CD14-positive monocyte (primary cell): Measurements from ENCODE around the gene CDCA3. TPM values are rescaled to one million over a fixed set of nuclear protein-coding genes. Genes with fewer than 3 reads are reported as not detected.

Experiments
- DNase-seq, 3 donors: peaks; one replicate each; pipeline ENCODE4 v3.0.0-alpha.2; 2011 to 2022
- H2AFZ ChIP-seq: 2 replicates; pipeline ENCODE4 v1.6.0; 2012; ENCODE audit warnings: mild to moderate bottlenecking, low read depth, low read length, inconsistent platforms; ENCODE audit not compliant: insufficient read depth, poor library complexity, severe bottlenecking
- H3K27ac ChIP-seq, 2 donors: 1 replicate in 1 of 2; 2 replicates in 1 of 2; pipeline ENCODE4 v1.5.1; 2012 to 2013; ENCODE audit warnings: low read length in 2 of 2, control low read depth in 1 of 2, inconsistent platforms in 1 of 2, low read depth in 1 of 2, mild to moderate bottlenecking in 1 of 2
- H3K27me3 ChIP-seq, 2 donors: one replicate each; pipeline versions ENCODE4 v1.6.0 to v1.6.1; 2011 to 2013; ENCODE audit warnings: low read length in 2 of 2; ENCODE audit not compliant: control insufficient read depth in 2 of 2, insufficient read depth in 2 of 2
- H3K36me3 ChIP-seq, 2 donors: replicated peaks in 1 of 2; 1 replicate in 1 of 2; 2 replicates in 1 of 2; pipeline versions ENCODE4 v1.5.1 to v1.6.1; 2012 to 2013; ENCODE audit warnings: low read length in 2 of 2, control low read depth in 1 of 2, inconsistent platforms in 1 of 2, mild to moderate bottlenecking in 1 of 2; ENCODE audit not compliant: insufficient read depth in 2 of 2, control insufficient read depth in 1 of 2
- H3K4me1 ChIP-seq, 2 donors: 1 replicate in 1 of 2; 2 replicates in 1 of 2; pipeline versions ENCODE4 v1.5.1 to v1.6.1; 2012 to 2013; ENCODE audit warnings: low read length in 2 of 2, control low read depth in 1 of 2, inconsistent platforms in 1 of 2, mild to moderate bottlenecking in 1 of 2, moderate library complexity in 1 of 2; ENCODE audit not compliant: insufficient read depth in 2 of 2, control insufficient read depth in 1 of 2
- H3K4me2 ChIP-seq: replicated peaks from 2 replicates; pipeline ENCODE3; 2012; ENCODE audit warnings: low read length, moderate library complexity, mild to moderate bottlenecking; ENCODE audit not compliant: poor library complexity, severe bottlenecking; ENCODE audit errors: extremely low read depth
- H3K4me3 ChIP-seq, 3 experiments: fragments of 200-600 bp in 1 of 3; sonication (generic) in 1 of 3; replicated peaks in 1 of 3; 1 replicate in 2 of 3; 2 replicates in 1 of 3; pipeline ENCODE4 v1.5.1; 2011 to 2013; ENCODE audit warnings: low read length in 3 of 3, mild to moderate bottlenecking in 3 of 3, control low read depth in 2 of 3, low read depth in 2 of 3, inconsistent platforms in 1 of 3, moderate library complexity in 1 of 3
- H3K79me2 ChIP-seq: 2 replicates; pipeline ENCODE4 v1.6.0; 2012; ENCODE audit warnings: mild to moderate bottlenecking, control low read depth, inconsistent platforms, low read length, moderate library complexity; ENCODE audit not compliant: insufficient read depth
- H3K9ac ChIP-seq: 2 replicates; pipeline ENCODE4 v1.6.0; 2017; ENCODE audit warnings: low read length, mild to moderate bottlenecking; ENCODE audit not compliant: insufficient read depth, poor library complexity, severe bottlenecking
- H3K9me3 ChIP-seq, 2 donors: replicated peaks in 1 of 2; 1 replicate in 1 of 2; 2 replicates in 1 of 2; pipeline versions ENCODE4 v1.5.1 to v1.6.1; 2012 to 2013; ENCODE audit warnings: low read length in 2 of 2, control low read depth in 1 of 2; ENCODE audit not compliant: control insufficient read depth in 1 of 2, insufficient read depth in 1 of 2
- H4K20me1 ChIP-seq: 2 replicates; pipeline ENCODE4 v1.6.0; 2012; ENCODE audit warnings: mild to moderate bottlenecking, low read length, control low read depth, moderate library complexity; ENCODE audit not compliant: insufficient read depth
- H3K27ac Mint-ChIP-seq, 7 donors: one replicate each; pipeline ENCODE4 v1.8.0; 2020; ENCODE audit warnings: mild to moderate bottlenecking in 7 of 7, mixed read lengths in 7 of 7, moderate library complexity in 6 of 7, inconsistent platforms in 2 of 7
- H3K27me3 Mint-ChIP-seq, 3 donors: one replicate each; pipeline ENCODE4 v1.8.0; 2021 to 2022; ENCODE audit warnings: low read depth in 3 of 3, mild to moderate bottlenecking in 3 of 3, mixed read lengths in 3 of 3, moderate library complexity in 3 of 3, inconsistent platforms in 1 of 3
- H3K36me3 Mint-ChIP-seq, 2 donors: one replicate each; pipeline ENCODE4 v1.8.0; 2020; ENCODE audit warnings: mixed read lengths in 2 of 2, inconsistent platforms in 1 of 2, mild to moderate bottlenecking in 1 of 2
- H3K4me1 Mint-ChIP-seq: one replicate; pipeline ENCODE4 v1.8.0; 2020; ENCODE audit warnings: mild to moderate bottlenecking, mixed read lengths
- H3K4me3 Mint-ChIP-seq, 2 donors: one replicate each; pipeline ENCODE4 v1.8.0; 2020; ENCODE audit warnings: mild to moderate bottlenecking in 2 of 2, mixed read lengths in 2 of 2, moderate library complexity in 1 of 2
- H3K9me3 Mint-ChIP-seq, 7 donors: one replicate each; pipeline ENCODE4 v1.8.0; 2020 to 2022; ENCODE audit warnings: mixed read lengths in 7 of 7, mild to moderate bottlenecking in 6 of 7, moderate library complexity in 6 of 7, inconsistent platforms in 2 of 7
- CTCF ChIP-seq: fragments of 200-600 bp; IDR thresholded peaks from one replicate; pipeline ENCODE4 v1.8.0; 2022; ENCODE audit warnings: antibody characterized with exemption, mild to moderate bottlenecking
- WGBS: methylation state at CpG from one replicate; pipeline ENCODE4 v1.1.5; 2013; ENCODE audit warnings: missing lambda C conversion rate; ENCODE audit not compliant: insufficient coverage; 5-methylcytosine and 5-hydroxymethylcytosine counted together
- intact Hi-C, 2 donors: fragments of 100-400 bp; cut with micrococcal nuclease; formaldehyde crosslinking; loops; one replicate each; pipeline versions ENCODE4 v1.15.0 to v1.15.1; 2023
- polyA plus RNA-seq, 3 donors: library from polyadenylated mRNA; depleted of rRNA in 1 of 3; unstranded in 2 of 3; stranded (reverse) in 1 of 3; fragments of 300-500 nt in 2 of 3; fragments of >200 nt in 1 of 3; fragmentation: Illumina TruSeq in 2 of 3; gene quantifications; 1 replicate in 2 of 3; 2 replicates in 1 of 3; pipeline ENCODE4 v1.2.3, GENCODE V29; 2012 to 2021

The CDCA3 gene
- polyA plus RNA-seq, 3 donors = 0.57 to 0.61 (median 0.59) TPM

- H2AFZ ChIP-seq = no peak overlapping the region
- peaks cover 48 to 51% of the 10 kb centered on the region in 2 donors for H3K36me3 ChIP-seq
- no peak for TF ChIP-seq CTCF
- Mint-ChIP-seq H3K27ac (peak overlapping the region in 1 of 7 donors; percentile 78), H3K9me3 (peaks cover 0 to 2% (median 0%) of the 10 kb centered on the region in 7 donors), H3K36me3 (peaks cover 54 to 61% of the 10 kb centered on the region in 2 donors), H3K4me1 (peaks cover 36% of the 10 kb centered on the region), H3K27me3 (peaks cover 3 to 16% (median 14%) of the 10 kb centered on the region in 3 donors), H3K4me3 (no peak overlapping the region)
- WGBS = 97% methylated on average over 4 of the region's 5 CpGs
- H3K27me3 ChIP-seq = peaks cover 0 to 6% of the 10 kb centered on the region in 2 donors
- H3K4me1 ChIP-seq = peaks cover 20 to 39% of the 10 kb centered on the region in 2 donors
- no peak overlapping the region for H3K4me2 ChIP-seq
- DNase-seq = no peak
- no peak overlapping the region for H3K9ac ChIP-seq
- H3K27ac ChIP-seq = peak overlapping the region; percentile 50 to 63
- H3K79me2 ChIP-seq = peaks cover 5% of the 10 kb centered on the region
- H4K20me1 ChIP-seq = peaks cover 42% of the 10 kb centered on the region
- H3K4me3 ChIP-seq = no peak overlapping the region
- intact Hi-C loops = loop anchor here in 1 of 2 donors (5.0 kb wide), 1 partner anchor 203 kb away; no protein-coding TSS in a partner anchor
- no peaks in the 10 kb centered on the region for H3K9me3 ChIP-seq
These were observed 30.9 kb downstream of the CDCA3 start for GRCh38 chr12:6820166-6820565.

GRCh38 chr12:6819106-6820030 lies 31.7 kb downstream of the CDCA3 start:
- H3K9me3 Mint-ChIP-seq = peaks cover 0 to 2% (median 0%) of the 10 kb centered on the region in 7 donors
- H3K4me3 Mint-ChIP-seq = no peak overlapping the region
- no peak for TF ChIP-seq CTCF
- 97% methylated on average over 9 of the region's 13 CpGs for WGBS
- Histone ChIP-seq H3K27ac (no peak overlapping the region), H3K27me3 (peaks cover 0 to 6% of the 10 kb centered on the region in 2 donors), H3K4me2 (no peak overlapping the region), H3K4me1 (peaks cover 20 to 38% of the 10 kb centered on the region in 2 donors), H3K9ac (no peak overlapping the region), H3K9me3 (no peaks in the 10 kb centered on the region), H3K79me2 (peaks cover 5% of the 10 kb centered on the region), H3K36me3 (peaks cover 56 to 59% of the 10 kb centered on the region in 2 donors), H2AFZ (no peak overlapping the region), H4K20me1 (peaks cover 50% of the 10 kb centered on the region), H3K4me3 (no peak overlapping the region)
- H3K36me3 Mint-ChIP-seq = peaks cover 55 to 63% of the 10 kb centered on the region in 2 donors
- intact Hi-C loops = loop anchor here in 1 of 2 donors (5.0 kb wide), 1 partner anchor 202 kb away; no protein-coding TSS in a partner anchor
- H3K4me1 Mint-ChIP-seq = peaks cover 34% of the 10 kb centered on the region
- H3K27me3 Mint-ChIP-seq = peaks cover 3 to 11% (median 9%) of the 10 kb centered on the region in 3 donors
- peak overlapping the region in 1 of 7 donors; percentile 9 for H3K27ac Mint-ChIP-seq
- DNase-seq = peak in 1 of 3 donors; percentile 1
